Brain pericyte (primary cell): Measurements from ENCODE around the gene SERINC5.
"Not testable (repeated sequence)": the region's sequence is repeated elsewhere in the genome, so short reads cannot be mapped to it uniquely, and the experiment has no call there.

Source experiments
- DNase-seq: peaks from one replicate; pipeline ENCODE4 v3.0.0-alpha.2; 2012; ENCODE audit warnings: low read depth, low spot score

Gene SERINC5

GRCh38 chr5:80198399-80198798 lies 57.4 kb downstream of the SERINC5 start:
- DNase-seq = no peak

DNA sequence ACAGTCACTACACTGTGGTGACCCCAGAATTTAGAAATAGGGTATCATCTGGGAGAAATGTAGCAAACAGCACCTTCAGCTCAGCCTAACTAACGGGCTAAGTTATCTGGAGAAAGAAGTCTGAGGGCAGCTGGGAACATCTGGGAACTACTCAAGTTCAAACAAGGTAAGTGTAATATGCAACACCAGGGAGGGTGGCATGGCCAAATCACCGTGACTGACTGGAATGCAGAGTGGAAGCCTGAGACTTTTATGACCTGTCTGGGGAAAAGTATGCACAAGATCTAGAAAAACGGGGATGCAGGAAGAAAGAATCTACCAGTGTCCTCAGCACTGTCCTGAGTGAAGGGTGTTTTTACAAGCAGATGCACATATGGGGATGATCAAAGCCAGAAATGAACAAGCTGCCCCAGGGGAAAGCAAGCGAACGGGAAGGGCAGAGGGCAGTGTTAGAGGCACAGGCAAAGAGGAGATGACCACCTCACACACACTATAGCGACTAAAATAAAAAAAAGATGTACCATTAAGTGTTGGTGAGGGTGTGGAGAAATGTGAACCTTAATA lies 59.9 kb downstream of the SERINC5 start:
- no peak for DNase-seq

- DNase-seq = no peak
These were observed 61.4 kb downstream of the SERINC5 start for GRCh38 chr5:80194468-80194867.

DNA sequence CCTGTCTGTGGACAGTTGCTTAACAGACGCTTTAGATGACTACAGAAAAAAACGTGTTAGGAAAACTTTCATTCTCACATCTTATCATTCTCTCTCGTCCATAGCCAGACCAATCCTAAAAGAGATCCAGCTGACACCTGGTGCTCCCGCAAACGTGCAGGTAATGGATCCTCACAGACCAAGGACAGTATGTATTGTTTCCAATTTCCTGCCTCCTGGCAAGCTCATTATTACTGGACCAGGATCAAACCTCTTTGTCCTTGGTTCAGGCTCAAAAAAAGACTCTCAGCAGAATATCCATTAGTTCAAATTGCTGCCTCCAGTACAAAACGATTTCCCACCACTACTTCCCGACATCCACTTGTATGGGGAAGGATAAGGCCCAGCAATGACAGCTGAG lies 62.4 kb downstream of the SERINC5 start:
- no peak for DNase-seq

DNA sequence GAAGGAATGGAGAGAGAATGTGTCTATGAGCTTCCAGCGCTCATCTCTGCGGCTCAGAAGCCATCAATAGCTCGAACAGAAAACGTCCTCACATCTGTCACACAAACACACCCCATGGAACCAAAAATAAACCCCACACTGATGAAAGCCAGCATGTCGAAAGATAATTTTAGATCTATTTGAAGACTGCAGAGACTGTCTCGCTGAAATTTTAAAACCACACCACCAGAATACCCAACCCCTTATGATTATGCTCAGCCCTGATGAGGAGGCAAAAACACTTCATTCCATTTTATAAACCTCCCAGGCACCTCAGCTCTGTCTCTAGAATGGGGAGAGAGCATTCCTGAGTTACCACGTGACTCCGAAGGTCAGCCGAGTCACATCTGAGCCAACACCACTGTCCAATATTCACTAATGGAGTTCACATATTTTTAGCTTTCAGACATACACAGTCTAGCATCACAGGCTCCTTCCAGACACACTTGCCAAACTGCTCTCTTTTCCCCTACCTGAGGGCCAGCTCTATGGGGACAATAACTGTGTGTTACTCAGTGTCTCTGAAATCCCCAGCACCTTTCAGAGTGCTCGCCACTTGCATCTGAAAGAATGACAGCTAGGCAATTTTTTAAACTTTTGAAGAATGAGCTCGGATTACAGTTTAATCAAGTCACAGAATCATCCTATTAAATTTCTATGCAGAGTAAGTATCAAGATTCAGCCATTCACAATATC lies 63.2 kb downstream of the SERINC5 start:
- no peak for DNase-seq

- DNase-seq = no peak
These were observed 63.9 kb downstream of the SERINC5 start for GRCh38 chr5:80191991-80192398.

DNA sequence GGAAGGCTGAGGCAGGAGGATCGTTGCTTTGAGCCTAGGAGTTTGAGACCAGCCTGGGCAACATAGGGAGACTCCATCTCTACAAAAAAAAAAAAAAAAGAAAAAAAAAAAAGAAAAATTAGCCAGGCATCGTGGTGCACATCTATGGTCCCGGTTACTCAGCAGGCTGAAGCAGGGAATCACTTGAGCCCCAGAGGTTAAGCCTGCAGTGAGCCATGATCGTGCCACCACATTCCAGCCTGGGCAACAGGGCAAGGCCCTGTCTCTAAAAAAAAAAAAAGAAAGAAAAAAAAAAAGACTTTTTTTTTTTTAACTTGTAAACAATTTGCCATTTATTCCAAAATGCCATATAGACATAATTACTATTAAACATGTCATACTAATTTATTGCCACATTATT lies 64.5 kb downstream of the SERINC5 start:
- DNase-seq = no peak

- DNase-seq = no peak
These were observed 64.9 kb downstream of the SERINC5 start for GRCh38 chr5:80190960-80191359.

- no peak for DNase-seq
These were observed 66.1 kb downstream of the SERINC5 start for GRCh38 chr5:80189701-80190100.

- no peak for DNase-seq
These were observed 66.6 kb downstream of the SERINC5 start for GRCh38 chr5:80189201-80189600.

GRCh38 chr5:80187421-80188090 lies 68.3 kb downstream of the SERINC5 start:
- no peak for DNase-seq

DNA sequence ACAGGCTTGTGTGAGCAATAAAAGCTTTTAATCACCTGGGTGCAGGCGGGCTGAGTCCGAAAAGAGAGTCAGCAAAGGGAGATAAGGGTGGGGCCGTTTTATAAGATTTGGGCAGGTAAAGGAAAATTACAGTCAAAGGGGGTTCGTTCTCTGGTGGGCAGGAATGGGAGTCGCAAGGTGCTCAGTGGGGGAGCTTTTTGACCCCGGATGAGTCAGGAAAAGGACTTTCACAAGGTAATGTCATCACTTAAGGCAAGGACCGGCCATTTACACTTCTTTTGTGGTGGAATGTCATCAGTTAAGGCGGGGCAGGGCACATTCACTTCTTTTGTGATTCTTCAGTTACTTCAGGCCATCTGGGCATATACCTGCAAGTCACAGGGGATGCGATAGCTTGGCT lies 70.3 kb downstream of the SERINC5 start:
- not testable (repeated sequence) for DNase-seq

DNA sequence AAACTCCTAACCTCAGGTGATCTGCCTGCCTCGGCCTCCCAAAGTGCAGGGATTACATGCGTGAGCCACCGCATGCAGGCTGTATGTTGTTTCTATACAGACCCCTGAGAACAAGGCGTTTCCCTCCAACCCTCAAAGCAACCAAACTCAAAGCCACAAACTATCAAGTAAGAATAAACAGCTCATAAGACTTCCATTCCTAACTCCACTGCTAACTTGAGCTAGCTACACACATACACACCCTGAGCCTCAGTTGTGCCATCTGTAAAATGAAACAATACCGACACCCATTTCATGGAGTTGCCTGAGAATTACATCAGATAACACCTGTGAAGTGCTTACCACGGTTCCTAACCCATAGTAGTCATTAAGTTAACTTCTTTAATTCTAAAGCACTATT lies 70.8 kb downstream of the SERINC5 start:
- no peak for DNase-seq

- DNase-seq = no peak
These were observed 71.4 kb downstream of the SERINC5 start for GRCh38 chr5:80184235-80185023.

DNA sequence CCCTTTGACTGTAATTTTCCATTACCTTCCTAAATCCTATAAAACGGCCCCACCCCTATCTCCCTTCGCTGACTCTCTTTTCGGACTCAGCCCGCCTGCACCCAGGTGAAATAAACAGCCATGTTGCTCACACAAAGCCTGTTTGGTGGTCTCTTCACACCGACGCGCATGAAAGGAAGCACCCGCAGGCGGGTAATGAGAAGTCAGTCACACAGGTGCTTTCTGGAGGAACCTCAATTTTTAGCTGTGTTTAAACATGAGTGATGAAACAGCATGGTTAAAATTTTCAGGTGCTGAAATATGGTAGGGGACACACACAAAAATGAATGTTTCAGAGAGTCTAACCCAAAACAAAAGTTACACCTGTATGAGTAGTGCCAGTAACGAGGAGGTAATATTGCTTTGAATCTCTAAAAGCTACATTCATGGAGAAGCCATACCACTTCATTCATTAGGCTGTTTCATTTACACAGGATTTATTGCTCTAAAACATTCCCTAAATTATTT lies 72.1 kb downstream of the SERINC5 start:
- DNase-seq = not testable (repeated sequence)

GRCh38 chr5:80182809-80183580 lies 72.9 kb downstream of the SERINC5 start:
- no peak for DNase-seq

DNA sequence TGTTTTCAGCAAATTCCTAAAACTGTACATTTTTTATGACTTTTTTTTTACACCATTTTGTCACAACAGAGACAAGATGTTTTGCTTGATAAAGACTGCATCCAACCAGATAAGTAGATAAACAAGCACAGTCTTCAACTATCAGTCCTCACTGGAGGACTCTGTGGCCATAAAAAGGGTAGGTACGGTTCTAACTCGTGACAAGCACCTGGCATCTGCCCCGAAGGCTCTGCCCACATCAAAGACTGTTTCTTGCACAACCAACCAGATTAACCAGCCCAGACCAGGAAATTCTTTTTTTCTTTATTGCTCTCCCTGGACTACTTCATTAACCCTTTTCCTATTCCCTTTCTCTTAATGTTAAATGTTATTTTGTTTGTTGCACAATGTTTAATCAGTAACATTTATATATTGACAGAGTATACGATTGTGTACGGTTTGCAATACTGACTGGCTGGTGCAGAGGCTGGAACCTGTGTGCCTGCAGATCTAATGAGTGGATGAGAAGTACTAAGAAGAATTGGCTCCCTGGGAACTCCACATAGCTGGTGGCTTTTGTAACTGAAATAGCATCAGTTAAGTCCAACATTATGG lies 74.1 kb downstream of the SERINC5 start:
- DNase-seq = no peak

DNA sequence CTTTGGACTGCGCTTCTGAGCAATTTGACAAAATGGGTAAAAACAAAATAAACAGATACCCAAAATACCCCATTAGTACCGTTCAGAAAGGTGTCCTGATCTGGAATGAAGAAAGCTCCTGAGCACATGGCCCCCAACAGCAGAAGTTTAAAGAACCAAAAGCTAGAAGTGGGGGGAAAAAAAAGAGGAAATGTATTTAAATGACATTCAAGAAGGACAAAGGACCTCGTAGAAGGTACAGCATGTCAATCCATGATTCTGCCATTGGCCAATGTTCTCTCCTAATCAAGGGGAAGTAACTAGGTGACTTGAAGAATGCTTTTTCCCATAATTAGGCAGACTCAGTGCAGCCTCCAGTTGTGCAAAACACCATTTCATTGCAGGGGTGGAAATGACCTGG lies 78.6 kb downstream of the SERINC5 start:
- DNase-seq = no peak

- no peak for DNase-seq
These were observed 80.5 kb downstream of the SERINC5 start for GRCh38 chr5:80175337-80175736.

DNA sequence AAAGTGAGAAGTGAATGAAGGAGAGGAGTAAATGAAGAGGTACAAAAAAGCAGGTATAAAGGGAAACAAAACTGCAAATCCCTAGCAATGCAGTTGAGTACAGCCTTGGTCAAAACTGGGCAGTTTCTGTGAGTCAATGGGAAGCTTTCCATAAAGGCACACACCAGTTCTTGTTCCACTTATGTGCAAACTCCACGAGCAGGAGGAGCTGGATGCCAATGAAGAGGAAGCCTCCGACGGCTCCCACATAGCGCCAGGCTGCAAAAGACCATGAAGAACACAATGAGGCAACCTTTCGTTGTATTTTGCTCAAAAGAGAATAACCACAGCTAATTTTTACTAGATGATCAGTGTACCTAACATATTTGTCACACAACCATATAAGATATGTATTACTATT lies 81.1 kb downstream of the SERINC5 start:
- no peak for DNase-seq
